GM18870 (cell line): Measurements from ENCODE around the gene ALDH9A1.
"Not testable (repeated sequence)": the region's sequence is repeated elsewhere in the genome, so short reads cannot be mapped to it uniquely, and the experiment has no call there.

Experiments used
- ATAC-seq: cut with Tn5 transposase; IDR thresholded peaks from one replicate; pipeline ENCODE4 v1.9.1; 2021; ENCODE audit warnings: moderate library complexity; ENCODE audit not compliant: unreplicated experiment

ALDH9A1 gene

GRCh38 chr1:165647517-165647916 is 50.8 kb downstream of the ALDH9A1 start:
- ATAC-seq: no peak

GRCh38 chr1:165645654-165646366 is 52.6 kb downstream of the ALDH9A1 start:
- ATAC-seq: peak; percentile 58

- ATAC-seq: no peak
Observed at GRCh38 chr1:165644064-165644735, 54.2 kb downstream of the ALDH9A1 start.

DNA sequence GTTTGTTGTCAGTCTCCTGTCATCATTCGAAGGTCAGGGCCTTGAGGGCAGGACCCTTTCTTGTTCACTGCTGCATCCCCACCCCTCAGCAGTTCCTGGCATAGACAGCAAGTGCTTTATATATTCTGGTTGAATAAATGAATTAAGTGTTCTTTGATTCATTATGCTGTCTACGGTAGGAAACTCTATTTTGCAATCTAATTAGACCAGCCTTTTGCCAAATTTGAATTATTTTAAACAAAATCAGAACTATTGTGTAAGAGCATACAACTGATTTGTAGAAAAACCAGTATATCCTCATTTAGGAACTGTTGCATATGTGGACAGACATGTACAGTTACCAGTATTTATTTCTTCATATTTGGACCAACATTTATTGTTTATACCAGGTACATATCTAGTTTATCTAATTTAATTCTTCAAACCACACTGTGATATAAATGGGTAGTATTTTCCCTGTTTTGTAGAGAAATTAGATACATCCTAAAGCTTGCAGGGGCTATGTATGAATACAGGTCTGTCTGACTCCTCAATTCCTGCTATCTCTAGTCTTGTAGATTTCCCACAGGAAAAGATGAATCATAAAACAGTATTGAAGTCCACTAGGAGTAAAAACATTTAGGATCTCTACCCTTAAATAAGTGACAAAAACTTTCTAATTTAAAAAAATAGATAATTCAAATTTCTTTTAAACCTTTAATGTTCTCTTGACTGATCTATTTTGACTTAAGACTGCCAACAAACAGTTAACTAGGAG is 57.0 kb downstream of the ALDH9A1 start:
- no peak for ATAC-seq

DNA sequence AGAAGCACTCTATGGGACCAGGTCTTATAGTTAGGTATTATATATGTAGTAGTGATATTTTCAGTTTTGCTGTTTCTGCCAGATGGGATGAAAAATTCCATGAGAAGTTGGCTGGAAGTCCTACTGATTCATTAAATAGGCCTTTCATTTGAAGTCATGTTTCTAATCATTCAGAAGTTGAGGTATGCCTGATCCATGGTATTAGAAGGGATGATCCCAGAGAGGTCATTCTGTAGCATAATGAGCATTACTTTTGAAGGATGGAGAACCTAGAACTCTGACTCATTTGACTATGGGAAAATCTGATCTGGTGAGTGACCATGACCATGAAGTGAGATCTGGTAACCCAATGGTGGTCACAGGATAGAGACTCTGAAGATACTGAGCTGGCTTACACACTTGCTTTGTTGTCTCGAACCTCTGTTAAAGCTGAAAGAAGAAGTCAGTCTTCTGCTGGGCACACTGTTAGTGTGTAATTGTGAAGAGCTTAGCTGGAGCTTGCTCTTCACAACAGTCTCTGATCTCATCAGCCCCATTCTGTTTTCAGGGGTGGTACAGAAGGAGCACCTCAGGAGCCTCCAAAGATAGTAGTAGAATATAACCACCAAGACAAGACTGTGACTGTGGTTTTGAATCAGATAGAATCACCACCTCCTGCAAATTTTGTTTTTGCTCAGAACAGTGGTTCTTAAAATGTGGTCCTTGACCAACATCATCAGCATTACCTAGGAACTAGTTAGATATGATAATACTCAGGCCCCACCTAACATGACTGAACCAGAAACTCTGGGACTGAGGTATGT is 58.3 kb downstream of the ALDH9A1 start:
- ATAC-seq: no peak

- ATAC-seq: not testable (repeated sequence)
Observed at GRCh38 chr1:165638211-165638610, 60.2 kb downstream of the ALDH9A1 start.

- no peak for ATAC-seq
Observed at GRCh38 chr1:165637427-165637826, 60.9 kb downstream of the ALDH9A1 start.

GRCh38 chr1:165635823-165636222 is 62.5 kb downstream of the ALDH9A1 start:
- ATAC-seq: no peak

GRCh38 chr1:165635329-165635728 is 63.0 kb downstream of the ALDH9A1 start:
- ATAC-seq: no peak

DNA sequence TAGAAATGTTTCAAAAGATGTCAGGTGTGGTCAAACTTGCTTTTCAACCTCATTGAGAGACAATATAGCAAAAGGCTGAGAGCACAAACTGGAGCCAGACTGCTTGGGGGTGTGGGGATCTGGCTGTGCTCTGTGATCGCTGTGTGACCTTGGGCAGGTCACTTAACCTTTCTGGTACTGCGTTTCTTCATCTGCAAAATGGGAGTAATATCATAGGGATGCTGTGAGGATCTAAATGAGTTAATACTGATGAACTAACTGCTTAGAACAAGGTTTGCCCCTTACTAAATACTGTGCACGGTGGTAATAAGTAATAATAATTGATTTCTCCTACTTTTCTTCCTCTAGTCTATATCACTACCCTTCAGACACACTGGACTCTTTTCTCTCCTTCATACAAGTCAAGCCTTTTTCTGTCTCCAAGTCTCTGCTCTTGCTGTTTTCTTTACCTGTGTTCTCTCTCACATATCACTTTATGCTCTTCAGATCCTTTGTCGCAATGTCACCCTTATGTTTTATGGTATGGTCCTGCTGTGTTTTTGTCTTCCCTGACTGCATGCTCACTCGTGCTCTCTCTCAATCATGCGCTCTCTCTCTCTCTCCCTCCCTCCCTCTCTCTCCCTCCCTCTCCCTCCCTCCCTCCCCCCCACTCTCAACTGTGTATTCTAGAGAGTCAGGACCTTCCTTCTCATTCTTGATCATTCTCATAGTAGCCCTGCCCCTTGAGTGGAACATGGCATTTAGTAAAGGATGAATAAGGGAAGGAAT is 64.0 kb downstream of the ALDH9A1 start:
- ATAC-seq: no peak

DNA sequence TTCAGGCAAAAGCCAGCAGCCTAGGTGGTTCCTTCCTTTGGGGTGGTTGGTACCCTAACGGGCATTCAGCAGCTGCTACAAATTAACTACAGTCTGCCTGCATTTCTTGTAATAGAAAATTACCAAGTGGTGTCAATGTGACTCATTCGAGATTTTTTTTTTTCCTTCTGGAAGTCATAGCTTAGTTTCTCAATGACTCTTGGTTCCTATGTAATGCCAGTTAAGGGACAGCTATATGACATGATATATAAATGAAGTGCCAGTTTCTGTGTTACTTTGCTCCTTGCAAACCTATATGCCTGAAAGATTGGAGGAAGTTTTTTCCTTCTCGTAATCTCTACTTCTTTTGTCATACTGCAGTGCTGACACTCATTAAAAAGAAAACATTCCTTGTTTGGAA is 64.7 kb downstream of the ALDH9A1 start:
- peak; percentile 31 for ATAC-seq

DNA sequence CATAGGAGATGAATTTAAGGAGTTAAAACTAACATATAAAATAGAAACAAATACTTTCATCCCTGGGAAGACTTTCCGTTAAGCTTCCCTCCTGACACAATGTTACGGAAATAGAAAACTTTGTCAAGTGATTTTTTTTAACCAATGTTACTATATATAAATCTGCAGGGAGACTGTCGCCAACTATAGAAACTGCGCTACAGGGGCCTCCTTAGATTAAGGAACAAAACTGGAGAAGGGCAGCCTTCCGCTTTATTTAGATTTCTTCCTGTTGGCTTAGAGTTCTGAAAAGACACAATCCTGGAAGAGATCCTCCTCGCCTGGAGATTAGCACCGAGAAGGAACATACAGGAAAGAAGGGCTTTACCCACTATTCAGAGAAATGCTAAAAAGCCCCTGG is 65.9 kb downstream of the ALDH9A1 start:
- ATAC-seq: no peak

GRCh38 chr1:165632152-165632469 is 66.3 kb downstream of the ALDH9A1 start:
- no peak for ATAC-seq

- peak; percentile 61 for ATAC-seq
Observed at GRCh38 chr1:165631342-165632151, 66.8 kb downstream of the ALDH9A1 start.

DNA sequence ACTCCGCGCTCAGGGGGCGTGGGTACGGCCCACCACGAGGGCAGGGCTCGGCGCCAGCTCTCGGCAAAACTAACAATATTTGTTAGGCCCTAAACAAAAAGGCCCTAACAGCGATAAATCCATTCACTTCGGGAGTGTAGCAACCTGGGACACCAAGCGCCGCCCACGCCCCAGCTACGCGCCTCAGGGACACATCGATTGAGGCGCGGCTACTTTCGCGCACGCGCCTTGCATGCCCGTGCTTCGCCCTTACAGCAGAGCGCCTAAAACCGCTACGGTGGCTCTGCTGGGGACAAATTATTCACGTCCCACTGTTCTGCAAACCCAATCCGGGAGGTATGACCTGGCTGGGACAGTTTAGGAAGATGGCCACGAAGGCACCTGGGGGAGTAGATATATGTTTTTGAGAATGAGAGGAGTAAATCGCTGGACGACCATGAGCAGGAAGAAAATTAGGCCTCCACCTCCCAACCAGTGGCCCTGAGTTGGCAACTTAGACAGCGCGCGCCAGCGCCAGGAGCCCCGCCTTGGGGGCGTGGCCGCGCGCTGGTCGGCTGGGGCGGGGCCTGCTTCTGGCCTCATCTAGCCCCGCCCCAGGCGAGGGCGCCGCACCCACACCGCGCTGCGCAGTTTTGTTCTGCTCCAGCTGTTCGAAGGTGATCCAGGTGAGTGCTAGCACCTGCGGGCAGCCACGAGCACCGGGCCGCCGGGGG is 67.6 kb downstream of the ALDH9A1 start, which contains the start of gene MGST3:
TSS of gene MGST3 (plus strand) at position 606 of the 713 bp plus-strand sequence. CDS start 18,614 bp downstream, outside the sequence.
- ATAC-seq: peak; percentile 68

DNA sequence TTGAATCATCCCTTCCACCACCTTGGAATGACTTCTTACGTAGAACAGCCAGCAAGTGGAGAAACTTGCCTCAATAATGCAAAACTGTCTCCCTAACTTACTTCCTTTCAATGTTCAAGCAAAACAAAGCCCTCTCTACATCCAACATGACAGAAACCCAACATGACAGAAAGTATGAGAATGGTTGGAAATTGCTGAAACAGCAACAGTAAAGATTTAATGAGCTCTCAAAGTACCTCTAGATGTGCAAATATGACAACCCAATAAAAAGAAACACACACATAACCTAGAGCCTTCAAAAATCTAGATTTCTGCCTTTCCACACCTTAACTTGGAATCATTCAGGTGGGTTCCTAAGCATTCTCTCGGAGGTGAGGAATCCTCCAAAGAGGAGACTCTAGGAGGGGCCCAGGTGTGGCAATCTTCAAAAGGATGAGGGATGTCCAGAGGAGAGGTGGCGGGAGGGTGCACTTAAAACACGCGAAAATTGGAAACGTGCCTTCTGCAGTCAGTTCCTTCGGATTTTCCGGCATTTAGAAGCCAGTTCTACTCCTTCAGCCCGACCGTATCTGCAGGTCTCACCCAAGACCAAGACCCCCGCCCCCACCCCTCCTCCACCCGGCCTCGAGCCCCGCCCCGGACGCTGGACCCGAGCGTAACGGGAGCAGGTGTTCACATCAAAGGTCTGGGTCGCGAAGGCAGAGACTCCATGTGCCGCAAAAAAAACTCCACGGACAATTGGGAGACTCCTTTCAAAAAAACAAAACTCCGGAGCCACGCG is 68.3 kb downstream of the ALDH9A1 start:
- ATAC-seq: no peak

DNA sequence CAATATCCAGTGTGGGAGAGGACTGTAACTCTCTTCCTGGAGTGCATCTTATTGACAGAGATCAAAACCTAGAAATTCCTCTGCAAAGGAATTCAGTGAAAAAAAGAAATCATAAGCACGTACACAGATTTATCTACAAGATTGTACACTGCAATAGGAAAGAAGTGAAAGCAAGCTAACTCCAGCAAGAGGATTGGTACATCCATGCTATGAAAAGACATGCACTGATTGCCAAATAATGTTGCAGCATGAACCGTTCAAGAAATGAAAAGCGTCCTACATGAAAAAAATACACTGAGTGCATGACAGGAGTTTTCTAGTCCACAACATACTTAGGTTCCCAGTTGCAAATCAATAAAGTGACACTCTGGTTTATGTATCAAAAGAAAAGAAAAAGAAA is 69.2 kb downstream of the ALDH9A1 start:
- no peak for ATAC-seq
